NCI-H146 (cell line): Measurements from ENCODE around the gene CDC42EP1.
"Not testable (repeated sequence)": the region's sequence is repeated elsewhere in the genome, so short reads cannot be mapped to it uniquely, and the experiment has no call there.

ENCODE experiments used
- DNase-seq: peaks from one replicate; lab custom pipeline; 2025; lab: John Stamatoyannopoulos, UW

The CDC42EP1 gene, protein sequence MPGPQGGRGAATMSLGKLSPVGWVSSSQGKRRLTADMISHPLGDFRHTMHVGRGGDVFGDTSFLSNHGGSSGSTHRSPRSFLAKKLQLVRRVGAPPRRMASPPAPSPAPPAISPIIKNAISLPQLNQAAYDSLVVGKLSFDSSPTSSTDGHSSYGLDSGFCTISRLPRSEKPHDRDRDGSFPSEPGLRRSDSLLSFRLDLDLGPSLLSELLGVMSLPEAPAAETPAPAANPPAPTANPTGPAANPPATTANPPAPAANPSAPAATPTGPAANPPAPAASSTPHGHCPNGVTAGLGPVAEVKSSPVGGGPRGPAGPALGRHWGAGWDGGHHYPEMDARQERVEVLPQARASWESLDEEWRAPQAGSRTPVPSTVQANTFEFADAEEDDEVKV

DNA sequence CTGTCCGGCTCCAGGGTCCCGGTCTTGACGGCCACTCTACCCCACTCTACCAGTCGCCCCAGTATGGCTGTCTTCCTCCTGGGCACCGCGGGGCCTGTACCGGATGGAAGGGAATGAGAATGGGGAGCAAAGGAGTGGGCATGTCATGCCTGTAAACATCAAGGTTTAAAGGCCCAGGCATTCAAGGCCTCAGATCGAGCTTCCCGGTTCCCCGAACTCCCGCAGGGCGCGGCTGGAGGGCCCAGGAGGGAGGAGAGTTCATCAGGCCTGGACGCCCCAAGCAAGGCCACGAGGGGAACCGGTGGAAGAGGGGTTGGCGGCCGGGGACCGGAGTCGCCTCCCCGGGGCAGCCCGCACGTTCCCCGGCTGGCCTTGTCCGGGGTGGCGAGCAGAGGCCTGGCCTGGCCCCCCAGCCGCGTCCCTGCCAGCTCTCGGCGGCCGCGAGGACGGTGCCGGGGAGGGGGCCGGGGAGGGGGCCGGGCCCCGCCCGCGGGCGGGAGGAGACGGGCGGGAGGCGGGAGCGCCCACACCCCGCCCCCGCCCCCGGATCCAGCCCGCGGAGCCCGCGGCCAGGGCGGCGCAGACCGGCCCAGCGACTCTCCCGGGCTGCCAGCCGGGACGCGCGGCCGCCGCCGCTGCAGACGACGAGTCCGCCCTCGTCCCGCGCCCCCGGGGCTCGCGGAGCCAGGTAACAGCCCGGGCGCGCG lies at the start of gene CDC42EP1:
Gene CDC42EP1 (plus strand): TSS at position 580 of the 707 bp plus-strand sequence. CDS start 5,870 bp downstream, outside the sequence.
- DNase-seq: peak; percentile 19

DNA sequence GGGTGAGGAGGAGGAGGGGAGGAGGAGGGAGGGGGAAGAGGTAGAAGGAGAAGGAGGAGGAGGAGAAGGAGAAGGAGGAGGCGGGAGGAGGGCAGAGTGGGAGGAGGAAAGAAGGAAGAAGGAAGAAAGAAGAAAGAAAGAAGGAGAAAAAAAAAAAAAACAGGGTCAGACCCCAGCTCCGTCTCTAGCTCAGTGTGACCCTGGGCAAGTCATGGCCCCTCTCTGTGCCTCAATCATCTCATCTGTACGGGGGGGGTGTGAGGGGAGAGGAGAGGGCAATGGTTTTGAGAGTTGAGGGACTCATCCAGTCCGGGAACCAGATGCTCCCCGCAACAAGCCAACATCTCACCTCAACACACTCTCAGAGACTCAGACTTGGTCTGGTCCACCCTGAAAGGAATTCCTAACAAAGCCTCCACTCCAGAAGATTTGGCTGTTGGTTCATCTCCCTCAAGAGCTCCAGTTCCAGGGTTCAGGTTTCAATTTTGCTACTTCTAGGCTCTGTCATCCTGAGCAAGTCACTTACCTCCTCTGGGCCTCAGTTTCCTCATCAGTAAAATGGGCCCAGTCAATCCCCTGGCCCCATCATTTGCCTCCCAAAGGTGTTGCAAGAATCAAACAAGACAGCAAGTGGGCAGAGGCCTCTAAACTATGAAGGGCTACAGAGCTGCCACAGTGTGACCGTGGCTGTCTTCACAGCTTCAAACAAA lies 48.7 kb upstream of the CDC42EP1 start:
- no peak for DNase-seq

DNA sequence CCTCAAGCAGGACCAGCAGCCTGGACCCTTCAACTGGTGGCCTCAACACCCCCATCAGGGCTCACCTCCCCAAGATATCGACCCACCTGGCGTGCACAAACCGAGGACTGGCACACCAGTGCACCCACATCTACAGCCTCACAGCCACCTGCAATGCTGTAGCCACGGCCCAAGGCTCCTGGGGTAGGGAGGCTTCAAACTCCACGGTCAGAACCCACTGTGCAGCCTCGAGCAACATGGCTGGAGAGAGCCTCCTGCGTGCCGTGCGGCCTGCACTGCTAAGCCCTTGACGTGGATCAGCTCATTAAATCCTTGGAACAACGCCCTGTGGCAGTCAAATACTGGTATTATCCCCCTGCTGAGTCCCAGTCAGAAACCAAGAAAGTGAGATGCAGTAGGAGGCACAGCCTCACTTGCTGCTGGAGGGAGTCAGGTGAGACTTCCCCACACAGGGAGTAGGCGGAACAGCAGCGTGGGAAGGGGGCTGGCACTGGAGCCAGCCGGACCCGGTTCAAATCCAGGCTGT lies 45.7 kb upstream of the CDC42EP1 start:
- no peak for DNase-seq

DNA sequence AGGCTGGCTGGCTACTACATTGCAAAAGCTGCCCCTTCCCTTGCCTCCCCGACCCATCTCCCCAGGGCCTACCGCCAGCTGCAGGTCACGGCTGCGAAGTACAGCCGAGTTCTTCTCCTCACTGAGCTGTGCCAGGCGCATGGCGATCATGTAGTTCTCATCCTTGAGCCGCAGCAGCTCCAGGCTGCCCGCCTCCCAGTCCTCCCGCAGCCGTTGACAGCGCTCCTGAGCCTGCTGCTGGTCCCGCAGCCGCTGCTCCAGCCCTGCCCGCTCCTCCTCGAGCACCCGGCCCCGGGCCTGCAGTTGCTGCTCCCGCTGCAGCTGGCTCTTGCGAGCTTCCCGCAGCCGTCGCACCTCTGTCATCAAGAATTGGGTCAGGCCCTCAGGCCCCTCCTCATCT lies 44.4 kb upstream of the CDC42EP1 start:
- no peak for DNase-seq

DNA sequence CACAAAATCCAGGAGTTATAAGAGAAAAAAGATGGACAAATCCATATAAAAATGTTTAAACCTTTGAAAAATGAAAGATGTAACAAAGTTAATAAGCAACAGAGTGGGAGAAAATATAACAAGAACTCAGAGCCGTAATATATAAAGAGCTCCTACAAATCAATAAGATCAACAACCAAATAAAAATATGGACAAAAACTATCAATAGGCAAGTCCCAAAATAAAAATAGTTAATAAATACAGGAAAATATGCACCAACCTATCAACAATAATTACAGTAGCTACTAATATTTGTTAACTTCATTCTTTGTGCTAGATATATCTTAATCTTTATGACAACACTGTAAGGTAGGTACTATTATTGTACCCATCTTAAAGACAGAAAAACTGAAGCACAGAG lies 43.8 kb upstream of the CDC42EP1 start:
- no peak for DNase-seq

DNA sequence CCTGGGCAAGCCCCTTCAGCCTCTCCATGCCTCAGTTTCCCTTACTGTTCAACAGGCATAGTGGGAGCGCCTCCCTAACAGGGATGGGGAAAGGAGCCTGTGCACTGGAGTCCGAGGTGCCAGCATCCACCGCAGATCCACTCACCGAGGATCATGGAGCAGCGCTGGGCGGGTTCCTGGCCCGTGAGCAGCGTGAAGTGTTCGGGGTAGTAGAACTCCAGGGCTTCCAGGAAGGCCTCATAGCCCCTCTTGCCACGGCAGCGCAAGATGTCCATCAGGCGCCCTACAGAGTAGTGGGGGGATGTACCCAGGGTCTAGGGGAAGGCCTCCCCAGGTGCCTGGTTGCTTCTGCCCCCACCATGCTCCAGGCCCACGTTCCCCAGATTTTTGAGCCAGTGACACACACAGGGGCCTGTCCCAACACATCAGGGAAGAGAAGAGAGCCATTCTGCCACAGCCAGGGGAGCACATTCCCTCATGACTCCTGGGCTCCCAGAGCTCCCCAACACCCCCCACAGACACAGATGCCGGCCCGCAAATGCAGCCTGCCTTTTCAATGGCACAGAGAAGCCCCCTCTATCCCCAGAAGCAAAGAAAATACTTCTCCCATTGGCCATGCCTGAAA lies 42.3 kb upstream of the CDC42EP1 start:
- DNase-seq: no peak

DNA sequence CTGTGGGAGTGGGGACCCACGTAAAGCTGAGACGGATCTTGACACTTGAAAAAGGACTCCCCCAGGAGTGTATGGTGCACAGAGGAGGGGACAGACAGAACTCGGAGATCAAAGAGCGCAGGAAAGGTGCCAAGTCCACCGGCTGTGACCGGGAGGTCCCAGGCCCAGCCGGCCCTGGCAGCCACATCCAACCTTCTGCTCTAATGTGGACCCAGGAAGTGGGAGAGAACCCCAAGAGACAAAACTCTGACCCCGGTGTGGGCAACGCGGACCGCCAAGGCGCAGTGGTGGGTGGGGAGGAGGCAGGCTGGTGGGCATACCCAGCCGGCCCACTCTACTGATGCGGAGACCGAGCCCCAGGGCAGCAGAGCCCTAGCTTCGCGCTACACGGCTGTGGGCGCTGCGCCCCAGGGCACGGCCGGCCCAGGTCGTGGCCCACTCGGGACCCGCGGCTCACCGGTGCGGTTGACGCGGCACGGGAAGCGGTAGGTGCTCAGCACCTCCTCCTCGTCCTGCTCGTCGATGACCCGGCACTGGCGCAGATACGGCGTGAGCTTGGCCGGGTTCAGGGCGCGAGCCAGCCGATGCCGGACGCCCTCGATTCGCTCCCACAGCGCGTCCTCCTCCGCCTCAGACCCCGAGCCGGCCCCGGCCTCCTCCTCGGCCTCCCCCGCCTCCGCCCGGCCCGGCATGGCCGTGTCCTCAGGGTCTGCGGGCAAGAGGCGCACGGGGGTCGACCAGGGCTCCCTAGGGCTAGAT lies 41.6 kb upstream of the CDC42EP1 start:
- no peak for DNase-seq

DNA sequence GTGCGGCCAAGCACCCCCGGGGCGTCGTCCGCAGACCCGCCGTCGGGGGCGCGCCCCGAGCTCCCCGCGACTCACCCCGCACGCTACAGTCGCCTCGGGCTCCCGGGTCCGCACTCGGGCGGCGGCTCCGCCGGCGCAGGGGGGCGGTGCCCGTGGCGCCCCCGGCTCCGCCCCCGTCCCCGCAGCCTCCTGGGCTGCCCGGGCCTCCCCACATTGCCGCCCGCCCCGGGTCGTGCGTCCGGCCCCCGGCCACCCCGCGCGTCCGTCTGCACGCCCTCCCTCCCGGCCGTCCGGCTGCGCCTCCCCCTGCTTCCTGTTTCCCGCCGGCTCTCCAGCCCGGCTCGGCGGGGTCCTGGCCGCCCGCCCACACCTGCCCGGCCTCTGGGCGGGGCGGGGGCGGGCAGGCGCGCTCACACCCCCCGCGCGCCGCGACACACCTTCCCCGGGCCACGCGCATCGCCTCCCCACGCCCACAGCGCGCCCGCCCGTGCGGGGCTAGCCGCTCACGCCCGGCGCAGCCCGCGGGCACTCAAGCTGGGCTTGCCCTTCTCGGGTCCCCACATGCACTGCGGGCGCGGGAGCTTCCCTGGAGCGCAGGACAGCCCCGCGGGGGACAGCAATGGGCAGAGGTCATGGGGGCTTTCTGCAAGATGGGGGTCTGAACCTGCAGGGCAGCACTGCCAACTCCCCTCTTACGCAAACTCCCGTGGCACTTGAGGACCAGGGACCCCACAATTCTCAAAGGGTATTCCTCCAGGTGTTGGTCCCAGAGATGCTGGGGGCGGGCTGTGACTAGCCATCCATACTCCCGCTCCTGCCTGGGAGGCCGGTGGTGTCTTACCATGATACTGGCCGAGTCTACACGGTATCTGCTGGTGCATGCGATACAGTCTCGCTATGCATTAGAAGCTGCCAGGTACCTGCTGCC lies 40.7 kb upstream of the CDC42EP1 start, which contains the start of gene CARD10:
Gene CARD10 (minus strand): TSS at position 148 of the 928 bp plus-strand sequence. CDS start 215 bp downstream, outside the sequence.
- DNase-seq: peak; percentile 53

DNA sequence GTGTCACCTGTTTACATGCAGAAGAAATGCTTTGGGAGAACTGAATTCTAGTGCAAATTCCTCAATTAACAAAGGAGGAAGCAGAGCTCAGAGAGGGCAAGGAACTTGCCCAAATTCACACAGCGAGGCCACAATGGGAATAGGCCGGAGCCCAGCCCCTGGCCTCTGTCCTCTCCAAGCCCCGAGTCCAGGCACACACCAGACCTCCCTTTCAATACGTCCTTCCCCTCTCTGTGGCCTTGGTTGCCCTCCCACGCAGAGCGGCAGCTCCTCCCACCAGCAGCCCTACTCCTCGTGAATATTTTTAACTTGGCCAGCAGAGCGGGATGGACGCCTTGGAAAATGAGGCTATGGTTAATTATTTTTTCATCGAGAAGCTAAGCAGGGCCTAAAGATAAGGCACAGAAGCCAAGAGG lies 39.5 kb upstream of the CDC42EP1 start:
- no peak for DNase-seq

DNA sequence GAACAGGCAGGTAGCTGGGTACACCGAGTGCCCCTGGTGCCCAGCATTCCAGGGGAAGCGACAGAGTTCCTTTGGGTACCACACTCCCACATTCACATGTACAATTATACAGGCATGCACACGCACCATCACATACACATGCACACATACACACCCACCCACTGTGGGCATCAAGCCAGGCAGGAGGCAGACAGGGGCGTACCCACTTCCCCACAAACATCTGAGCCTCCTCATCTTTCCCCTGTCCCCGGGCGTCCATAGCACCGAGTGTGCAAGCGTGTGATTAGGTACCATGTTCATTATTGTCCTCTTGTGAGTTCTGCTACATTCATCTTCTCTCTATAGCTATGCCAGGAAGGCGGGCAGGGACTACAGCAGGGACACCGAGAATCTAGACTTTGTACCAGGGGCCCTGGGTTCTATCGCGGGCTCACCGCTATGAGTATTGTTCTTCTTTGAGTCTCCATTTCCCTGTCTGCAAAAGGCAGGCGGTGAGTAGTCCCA lies 39.0 kb upstream of the CDC42EP1 start:
- DNase-seq: no peak

DNA sequence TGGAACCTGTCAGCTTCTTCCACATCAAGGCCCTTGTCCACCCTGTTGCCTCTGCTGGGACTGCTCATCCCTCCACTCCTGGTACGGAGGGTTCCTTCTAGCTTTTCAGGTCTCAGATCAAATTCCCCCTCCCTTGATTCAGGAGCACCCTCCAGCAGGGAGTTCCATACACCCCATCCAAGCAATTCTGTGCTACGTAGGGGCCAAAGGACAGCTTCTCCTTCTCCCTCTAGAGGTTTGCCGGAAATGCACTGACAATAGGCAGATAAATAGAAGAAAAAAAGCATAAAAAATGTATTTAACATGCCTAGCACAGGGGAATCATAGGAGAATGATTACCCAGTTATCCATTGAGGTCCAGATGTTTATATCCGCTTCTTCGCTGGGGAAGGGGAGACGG lies 37.8 kb upstream of the CDC42EP1 start:
- no peak for DNase-seq

DNA sequence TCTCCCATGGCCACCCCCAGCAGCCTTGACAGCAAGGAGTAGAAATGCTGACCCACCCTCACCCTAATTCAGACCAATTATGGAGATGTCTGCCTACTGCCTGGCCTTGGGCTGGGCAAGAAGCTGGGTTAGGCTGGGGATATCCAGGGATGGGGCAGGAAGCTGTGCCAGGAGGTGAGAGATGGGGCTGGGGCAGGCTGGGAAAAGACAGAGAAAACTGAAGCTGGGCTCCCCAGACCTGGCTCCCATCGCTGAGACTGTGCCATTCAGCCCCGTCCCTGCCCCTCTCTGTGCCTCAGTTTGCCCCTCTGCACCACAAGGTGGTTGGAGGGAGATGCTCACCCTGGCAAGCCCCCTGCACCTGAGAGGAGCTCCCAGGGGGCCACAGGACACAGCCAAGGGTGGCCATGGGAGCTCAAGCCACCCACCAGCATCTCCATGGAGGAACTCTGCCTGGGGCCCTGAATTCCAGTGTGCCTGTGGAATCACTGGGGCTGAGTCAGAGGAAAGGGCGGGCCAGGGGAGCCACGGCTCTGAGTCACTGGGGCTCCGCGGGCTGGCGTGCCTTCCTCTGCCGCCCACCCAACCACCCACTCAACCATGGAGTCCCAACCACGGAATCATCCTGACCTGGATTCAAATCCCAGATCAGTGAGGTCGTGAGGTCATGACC lies 35.1 kb upstream of the CDC42EP1 start:
- DNase-seq: no peak

DNA sequence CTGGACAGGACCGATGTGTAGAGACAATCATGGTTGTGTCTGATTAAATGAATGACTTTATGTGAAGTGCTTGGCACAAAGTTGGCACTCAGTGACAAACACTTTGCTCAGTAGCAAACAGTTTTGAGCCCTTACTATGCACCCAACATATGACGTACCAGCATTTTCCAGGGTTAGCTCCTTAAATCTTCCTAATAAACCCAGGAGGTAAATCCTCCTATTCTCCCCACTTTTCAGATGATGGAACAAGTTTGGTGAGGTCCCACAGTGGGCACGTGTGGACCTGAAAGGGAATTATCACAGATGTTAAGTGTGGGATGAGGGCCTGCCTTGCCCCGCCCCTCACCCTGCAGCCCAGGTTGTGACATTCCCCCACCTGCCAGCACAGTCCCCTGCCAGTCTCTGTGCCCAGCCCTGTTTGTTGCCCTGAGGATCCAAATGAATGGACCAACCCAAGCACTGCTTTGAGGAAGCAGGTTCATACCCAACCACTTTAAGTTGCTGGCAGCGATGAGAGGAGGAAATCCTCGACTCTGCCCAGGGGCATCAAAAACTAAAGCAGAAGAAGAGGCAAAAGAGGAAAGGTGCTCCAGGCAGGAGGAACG lies 34.4 kb upstream of the CDC42EP1 start:
- DNase-seq: no peak

DNA sequence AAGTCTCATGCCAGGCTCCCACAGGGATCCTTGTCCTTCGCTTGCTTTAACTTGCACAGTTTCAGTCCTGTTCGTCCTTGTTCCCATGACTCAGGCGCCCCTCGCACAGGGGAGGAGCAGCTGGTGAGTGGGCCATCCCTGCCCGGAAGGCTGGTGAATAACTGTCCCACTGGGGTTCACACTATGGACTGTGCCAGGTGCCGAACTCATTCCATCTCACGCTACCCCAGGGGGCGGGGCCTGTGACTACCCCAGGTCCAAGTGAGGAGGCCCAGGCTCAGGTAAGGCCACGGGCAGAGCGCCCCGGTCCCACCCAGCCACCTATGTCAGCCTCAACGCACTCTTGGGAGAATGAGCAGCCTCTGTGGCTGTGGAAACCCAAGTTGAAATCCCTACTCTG lies 33.9 kb upstream of the CDC42EP1 start:
- DNase-seq: no peak

DNA sequence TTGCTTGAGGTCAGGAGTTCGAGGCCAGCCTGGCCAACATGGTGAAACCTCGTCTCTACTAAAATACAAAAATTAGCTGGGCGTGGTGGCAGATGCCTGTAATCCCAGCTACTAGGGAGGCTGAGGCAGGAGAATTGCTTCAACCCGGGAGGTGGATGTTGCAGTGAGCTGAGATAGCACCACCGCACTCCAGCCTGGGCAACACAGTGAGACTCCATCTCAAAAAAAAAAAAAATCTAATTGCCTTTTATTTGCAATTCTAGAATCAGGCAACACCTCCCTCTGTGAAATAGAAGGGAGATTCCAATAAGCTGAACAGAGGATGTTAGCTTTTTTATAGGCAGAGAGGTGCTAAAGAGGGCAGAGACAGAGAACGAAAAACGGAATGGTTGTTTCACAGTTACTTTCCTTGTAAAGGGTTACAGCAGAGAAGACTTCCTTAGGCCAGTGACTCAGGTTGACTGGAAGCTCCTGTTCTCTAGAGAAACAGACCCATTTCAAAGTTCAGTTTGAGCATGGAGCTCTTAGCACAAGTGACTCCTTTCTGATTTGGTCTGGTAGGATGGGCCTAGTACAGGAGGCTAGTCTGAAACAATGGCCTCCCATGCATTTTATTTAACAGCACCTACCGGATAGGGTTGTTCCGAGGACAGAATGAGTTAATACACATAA lies 33.1 kb upstream of the CDC42EP1 start:
- DNase-seq: not testable (repeated sequence)

DNA sequence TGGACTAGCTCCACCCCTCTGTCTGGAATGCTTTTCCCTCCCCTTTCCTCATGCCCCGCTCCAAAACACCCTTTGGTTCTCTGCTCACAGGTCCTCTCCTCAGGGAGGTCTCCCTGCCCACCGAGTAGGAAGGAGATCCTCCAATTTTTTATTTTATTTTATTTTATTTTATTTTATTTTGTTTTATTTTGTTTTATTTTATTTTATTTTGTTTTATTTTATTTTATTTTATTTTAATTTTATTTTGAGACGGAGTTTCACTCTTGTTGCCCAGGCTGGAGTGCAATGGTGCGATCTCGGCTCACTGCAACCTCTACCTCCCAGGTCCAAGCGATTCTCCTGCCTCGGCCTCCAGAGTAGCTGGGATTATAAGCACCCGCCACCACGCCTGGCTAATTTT lies 32.3 kb upstream of the CDC42EP1 start:
- DNase-seq: not testable (repeated sequence)

DNA sequence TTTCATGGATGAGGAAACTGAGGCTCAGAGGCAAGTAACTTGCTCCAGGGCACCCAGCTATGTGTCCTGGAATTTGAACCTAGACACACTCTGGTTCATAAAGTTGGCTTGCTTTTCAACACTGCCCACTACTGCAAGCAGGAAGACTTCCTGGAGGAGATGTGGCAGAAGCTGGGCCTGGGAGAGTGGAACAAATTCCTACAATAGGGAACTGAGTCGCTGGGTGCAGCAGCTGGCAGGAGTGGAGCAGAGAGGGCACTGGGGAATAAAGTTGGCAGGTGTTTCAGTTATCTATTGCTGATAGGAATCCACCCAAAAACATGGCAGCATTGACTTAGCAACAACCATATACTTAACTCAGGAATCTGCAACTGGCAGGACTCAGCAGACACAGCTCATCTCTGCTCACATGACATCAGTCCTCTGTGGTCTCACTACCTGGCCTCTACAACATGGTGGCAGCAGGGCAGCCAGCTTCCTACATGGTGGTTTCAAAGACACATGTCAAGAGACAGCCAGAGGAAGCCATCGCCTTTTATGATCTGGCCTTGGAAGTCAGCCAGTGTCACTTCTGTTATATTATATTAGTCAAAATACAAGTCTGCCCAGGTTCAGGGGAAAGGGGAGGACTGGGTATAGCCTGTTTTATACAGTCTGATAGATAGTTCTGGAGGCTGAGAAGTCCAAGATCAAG lies 30.5 kb upstream of the CDC42EP1 start:
- DNase-seq: no peak

DNA sequence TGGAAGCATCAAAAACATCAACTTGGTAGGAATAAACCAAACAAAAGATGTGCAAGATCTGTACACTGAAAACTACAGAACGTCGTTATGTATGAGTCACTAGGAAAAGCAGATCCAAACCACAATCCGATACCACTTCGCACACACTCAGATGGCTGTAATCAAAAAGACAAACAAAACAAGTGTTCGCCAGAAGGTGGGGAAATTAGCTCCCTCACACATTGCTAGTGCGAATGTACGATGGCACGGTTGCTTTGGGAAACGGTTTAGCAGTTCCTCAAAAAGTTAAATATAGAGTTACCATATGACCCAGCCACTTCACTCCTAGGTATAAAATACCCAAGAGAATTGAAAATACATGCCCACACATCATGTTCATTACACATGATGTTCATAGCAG lies 26.3 kb upstream of the CDC42EP1 start:
- no peak for DNase-seq
